Loucy (cell line): ENCODE results near the gene FTCD.

Source experiments
- H2AFZ ChIP-seq: fragments of 200-600 bp; sonication (generic); 2 replicates; pipeline ENCODE4 v1.6.0; 2016; ENCODE audit warnings: antibody characterized with exemption, mild to moderate bottlenecking, low read length, moderate library complexity
- H3F3A ChIP-seq: fragments of 200-600 bp; 2 replicates; pipeline ENCODE4 v1.6.0; 2016; ENCODE audit warnings: antibody characterized with exemption, low read depth, mild to moderate bottlenecking
- H3K27me3 ChIP-seq: fragments of 200-600 bp; sonication (generic); 2 replicates; pipeline ENCODE4 v1.6.1; 2014; ENCODE audit warnings: low read length, mild to moderate bottlenecking; ENCODE audit not compliant: insufficient read depth, poor library complexity, severe bottlenecking
- H3K36me3 ChIP-seq: fragments of 200-600 bp; sonication (generic); 2 replicates; pipeline ENCODE4 v1.6.1; 2016; ENCODE audit warnings: low read length; ENCODE audit not compliant: insufficient read depth
- H3K4me1 ChIP-seq: fragments of 200-600 bp; sonication (generic); 2 replicates; pipeline ENCODE4 v1.5.1; 2014; ENCODE audit warnings: low read length, mild to moderate bottlenecking; ENCODE audit not compliant: insufficient read depth, poor library complexity, severe bottlenecking
- H3K4me2 ChIP-seq: fragments of 200-600 bp; sonication (generic); 2 replicates; pipeline ENCODE4 v1.6.0; 2014; ENCODE audit warnings: antibody characterized with exemption, low read length, low read depth, mild to moderate bottlenecking; ENCODE audit not compliant: poor library complexity, severe bottlenecking
- H3K4me3 ChIP-seq: fragments of 200-600 bp; sonication (generic); 2 replicates; pipeline ENCODE4 v1.5.1; 2014; ENCODE audit warnings: low read length, mild to moderate bottlenecking, mixed read lengths; ENCODE audit not compliant: poor library complexity, severe bottlenecking
- H3K79me2 ChIP-seq: fragments of 200-600 bp; sonication (generic); 2 replicates; pipeline ENCODE4 v1.6.1; 2014; ENCODE audit warnings: low read length; ENCODE audit not compliant: insufficient read depth
- H3K9ac ChIP-seq: fragments of 200-600 bp; sonication (generic); 2 replicates; pipeline ENCODE4 v1.6.0; 2014; ENCODE audit warnings: mild to moderate bottlenecking, low read depth, low read length, moderate library complexity; ENCODE audit not compliant: poor library complexity, severe bottlenecking
- H3K9me2 ChIP-seq: fragments of 200-600 bp; sonication (generic); replicated peaks from 2 replicates; pipeline ENCODE4 v1.6.1; 2016; ENCODE audit warnings: low read depth, low read length, mixed read lengths
- H3K9me3 ChIP-seq: fragments of 200-600 bp; sonication (generic); 2 replicates; pipeline ENCODE4 v1.6.1; 2014; ENCODE audit warnings: mild to moderate bottlenecking, antibody characterized with exemption, low read length, low read depth; ENCODE audit not compliant: insufficient read depth
- H4K20me1 ChIP-seq: fragments of 200-600 bp; sonication (generic); 2 replicates; pipeline ENCODE4 v1.6.0; 2014; ENCODE audit warnings: antibody characterized with exemption, low read length, mild to moderate bottlenecking; ENCODE audit not compliant: insufficient read depth, poor library complexity, severe bottlenecking
- EZH2phosphoT487 ChIP-seq: fragments of 200-600 bp; IDR thresholded peaks from 2 replicates; pipeline ENCODE4 v1.6.1; 2018; ENCODE audit warnings: antibody characterized with exemption, mild to moderate bottlenecking, moderate library complexity, borderline replicate concordance
- TF ChIP-seq, protein P1 (sequence below): fragments of 200-600 bp; sonication (generic); conservative IDR thresholded peaks from 2 replicates; pipeline ENCODE4 v1.5.1; 2014; ENCODE audit warnings: mild to moderate bottlenecking, antibody characterized with exemption, low read length

The FTCD gene

DNA sequence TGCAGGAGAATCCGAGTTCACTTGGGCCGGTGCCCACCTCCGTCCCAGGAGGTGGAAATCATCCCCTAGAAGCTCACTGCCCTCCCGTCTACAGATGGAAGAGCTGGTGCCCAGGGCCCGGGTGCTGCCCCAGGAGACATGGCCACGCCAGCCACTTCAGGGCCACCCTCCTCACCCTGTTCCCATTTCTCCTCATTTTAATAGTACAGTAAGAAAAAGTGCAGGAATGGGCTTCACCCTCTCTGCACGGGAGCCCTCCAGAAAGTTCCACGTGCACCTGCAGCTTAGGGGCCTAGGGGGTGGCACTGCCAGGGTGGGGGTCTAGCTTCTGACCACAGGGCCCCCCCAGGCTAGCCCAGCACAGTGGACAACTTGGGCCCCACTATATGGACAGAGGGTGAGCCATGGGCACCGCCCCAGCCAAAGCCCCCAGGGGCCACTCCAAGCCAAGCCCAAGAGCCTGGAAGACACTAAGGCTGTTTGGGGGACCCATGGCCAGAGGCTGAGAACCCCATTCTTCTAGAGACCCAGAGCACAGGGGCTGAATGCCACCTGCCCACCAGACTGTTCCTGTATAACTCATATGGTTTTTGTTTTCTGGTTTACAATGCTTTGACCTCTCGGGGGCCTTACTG lies 3.4 kb upstream of the FTCD start:
- Histone ChIP-seq H3K9me3 (no peaks in the 10 kb centered on the region), H2AFZ (no peak overlapping the region), H3K36me3 (no peaks in the 10 kb centered on the region), H3K4me1 (no peaks in the 10 kb centered on the region), H3K79me2 (no peaks in the 10 kb centered on the region), H3K27me3 (no peaks in the 10 kb centered on the region), H3F3A (no peaks in the 10 kb centered on the region), H3K4me2 (no peak overlapping the region), H3K4me3 (no peak overlapping the region), H3K9ac (no peak overlapping the region), H4K20me1 (no peaks in the 10 kb centered on the region), H3K9me2 (no peaks in the 10 kb centered on the region)
- no peak for TF ChIP-seq EZH2phosphoT487
- TF ChIP-seq, protein P1, sequence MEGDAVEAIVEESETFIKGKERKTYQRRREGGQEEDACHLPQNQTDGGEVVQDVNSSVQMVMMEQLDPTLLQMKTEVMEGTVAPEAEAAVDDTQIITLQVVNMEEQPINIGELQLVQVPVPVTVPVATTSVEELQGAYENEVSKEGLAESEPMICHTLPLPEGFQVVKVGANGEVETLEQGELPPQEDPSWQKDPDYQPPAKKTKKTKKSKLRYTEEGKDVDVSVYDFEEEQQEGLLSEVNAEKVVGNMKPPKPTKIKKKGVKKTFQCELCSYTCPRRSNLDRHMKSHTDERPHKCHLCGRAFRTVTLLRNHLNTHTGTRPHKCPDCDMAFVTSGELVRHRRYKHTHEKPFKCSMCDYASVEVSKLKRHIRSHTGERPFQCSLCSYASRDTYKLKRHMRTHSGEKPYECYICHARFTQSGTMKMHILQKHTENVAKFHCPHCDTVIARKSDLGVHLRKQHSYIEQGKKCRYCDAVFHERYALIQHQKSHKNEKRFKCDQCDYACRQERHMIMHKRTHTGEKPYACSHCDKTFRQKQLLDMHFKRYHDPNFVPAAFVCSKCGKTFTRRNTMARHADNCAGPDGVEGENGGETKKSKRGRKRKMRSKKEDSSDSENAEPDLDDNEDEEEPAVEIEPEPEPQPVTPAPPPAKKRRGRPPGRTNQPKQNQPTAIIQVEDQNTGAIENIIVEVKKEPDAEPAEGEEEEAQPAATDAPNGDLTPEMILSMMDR, result no peak

- Histone ChIP-seq H3K36me3 (no peaks in the 10 kb centered on the region), H3K9me3 (no peaks in the 10 kb centered on the region), H3K79me2 (no peaks in the 10 kb centered on the region), H2AFZ (no peak overlapping the region), H3F3A (no peaks in the 10 kb centered on the region), H3K9ac (no peak overlapping the region), H3K4me2 (no peak overlapping the region), H3K9me2 (no peaks in the 10 kb centered on the region), H3K4me1 (no peaks in the 10 kb centered on the region), H3K4me3 (no peak overlapping the region), H3K27me3 (no peaks in the 10 kb centered on the region), H4K20me1 (no peaks in the 10 kb centered on the region)
- no peak for TF ChIP-seq EZH2phosphoT487
- TF ChIP-seq, protein P1, result no peak
These were observed 2.6 kb upstream of the FTCD start for GRCh38 chr21:46157987-46158451.

GRCh38 chr21:46157396-46157986 lies 2.1 kb upstream of the FTCD start:
- Histone ChIP-seq H3K4me1 (no peaks in the 10 kb centered on the region), H3K79me2 (no peaks in the 10 kb centered on the region), H3K36me3 (no peaks in the 10 kb centered on the region), H3K4me3 (no peak overlapping the region), H2AFZ (no peak overlapping the region), H3K27me3 (no peaks in the 10 kb centered on the region), H3K9ac (no peak overlapping the region), H3K9me3 (no peaks in the 10 kb centered on the region), H3K9me2 (no peaks in the 10 kb centered on the region), H3K4me2 (no peak overlapping the region), H3F3A (no peaks in the 10 kb centered on the region), H4K20me1 (no peaks in the 10 kb centered on the region)
- TF ChIP-seq, protein P1, result no peak
- TF ChIP-seq EZH2phosphoT487, result no peak
